HepG2 (cell line): ENCODE results near the gene DAG1. TPM values are rescaled to one million over a fixed set of nuclear protein-coding genes. Genes with fewer than 3 reads are reported as not detected.

Experiments used
- CREB3 ChIP-seq: sonication (generic); formaldehyde crosslinking; IDR thresholded peaks from 2 replicates; pipeline ENCODE4 v1.5.0; 2020; ENCODE audit warnings: missing genetic modification reagents
- FOXO4 ChIP-seq: sonication (generic); formaldehyde crosslinking; conservative IDR thresholded peaks from 2 replicates; pipeline ENCODE4 v1.8.1; 2023; ENCODE audit warnings: missing genetic modification reagents
- KLF9 ChIP-seq: IDR thresholded peaks from 2 replicates; pipeline ENCODE4 v1.6.1; 2016; ENCODE audit warnings: low read depth
- MTF2 ChIP-seq: sonication (generic); formaldehyde crosslinking; IDR thresholded peaks from 2 replicates; pipeline ENCODE4 v1.5.0; 2020; ENCODE audit warnings: missing genetic modification reagents, borderline replicate concordance
- MYNN ChIP-seq: sonication (generic); formaldehyde crosslinking; IDR thresholded peaks from 2 replicates; pipeline ENCODE4 v1.4.0; 2020; ENCODE audit warnings: mild to moderate bottlenecking, low read depth, missing genetic modification reagents
- NFKB2 ChIP-seq: sonication (generic); formaldehyde crosslinking; IDR thresholded peaks from 2 replicates; pipeline ENCODE4 v1.4.0; 2020; ENCODE audit warnings: missing genetic modification reagents, borderline replicate concordance
- ONECUT2 ChIP-seq: sonication (generic); formaldehyde crosslinking; IDR thresholded peaks from 2 replicates; pipeline ENCODE4 v1.4.0; 2020; ENCODE audit warnings: missing genetic modification reagents
- PAF1 ChIP-seq: IDR thresholded peaks from 2 replicates; pipeline ENCODE4 v1.6.1; 2016; ENCODE audit warnings: missing genetic modification reagents, missing compliant biosample characterization
- PHF8 ChIP-seq: sonication (generic); formaldehyde crosslinking; IDR thresholded peaks from 2 replicates; pipeline ENCODE4 v1.5.0; 2020; ENCODE audit warnings: missing genetic modification reagents
- PRPF4 ChIP-seq: fragments of 200-400 bp; formaldehyde crosslinking; IDR thresholded peaks from 2 replicates; pipeline ENCODE4 v1.6.1; 2016; ENCODE audit warnings: low read length, low read depth; ENCODE audit not compliant: poor library complexity, severe bottlenecking
- RNF2 ChIP-seq: fragments of 450-650 bp; conservative IDR thresholded peaks from 2 replicates; pipeline ENCODE4 v1.6.1; 2016; ENCODE audit warnings: low read depth
- TAF15 ChIP-seq: fragments of 200-400 bp; formaldehyde crosslinking; IDR thresholded peaks from one replicate; pipeline ENCODE4 v1.6.1; 2018; ENCODE audit warnings: mild to moderate bottlenecking, low read depth, low read length; ENCODE audit not compliant: poor library complexity, severe bottlenecking
- TBX2 ChIP-seq: sonication (generic); formaldehyde crosslinking; IDR thresholded peaks from 2 replicates; pipeline ENCODE4 v1.5.0; 2020; ENCODE audit warnings: missing genetic modification reagents, mild to moderate bottlenecking, borderline replicate concordance
- TRAFD1 ChIP-seq: sonication (generic); formaldehyde crosslinking; IDR thresholded peaks from 2 replicates; pipeline ENCODE4 v1.5.1; 2020; ENCODE audit warnings: missing genetic modification reagents, mild to moderate bottlenecking, borderline replicate concordance
- ZBTB14 ChIP-seq: sonication (generic); formaldehyde crosslinking; IDR thresholded peaks from 2 replicates; pipeline ENCODE4 v1.4.0; 2020; ENCODE audit warnings: missing genetic modification reagents
- ZFP37 ChIP-seq: sonication (generic); formaldehyde crosslinking; IDR thresholded peaks from 2 replicates; pipeline ENCODE4 v1.4.0; 2020; ENCODE audit warnings: missing genetic modification reagents, borderline replicate concordance
- ZNF280D ChIP-seq: sonication (generic); formaldehyde crosslinking; IDR thresholded peaks from 2 replicates; pipeline ENCODE4 v1.5.1; 2020; ENCODE audit warnings: mild to moderate bottlenecking, missing genetic modification reagents
- ZNF331 ChIP-seq: sonication (generic); formaldehyde crosslinking; IDR thresholded peaks from 2 replicates; pipeline ENCODE4 v1.4.0; 2020; ENCODE audit warnings: missing genetic modification reagents
- ZNF550 ChIP-seq: sonication (generic); formaldehyde crosslinking; IDR thresholded peaks from 2 replicates; pipeline ENCODE4 v1.4.0; 2020; ENCODE audit warnings: mild to moderate bottlenecking, missing genetic modification reagents, borderline replicate concordance
- ZNF777 ChIP-seq: sonication (generic); formaldehyde crosslinking; IDR thresholded peaks from 2 replicates; pipeline ENCODE4 v1.4.0; 2020; ENCODE audit warnings: missing genetic modification reagents
- polyA plus RNA-seq, 8 experiments: library from polyadenylated mRNA; depleted of rRNA in 3 of 8; stranded (reverse) in 7 of 8; unstranded in 1 of 8; fragments of >200 nt; fragmentation: Illumina TruSeq in 4 of 8; extraction: Trizol in 4 of 8; gene quantifications; 2 replicates each; pipeline versions ENCODE4 v1.2.1 to v1.2.3, GENCODE V29; 2011 to 2016; ENCODE audit warnings: low read depth in 4 of 8, missing spikeins in 1 of 8, mixed read lengths in 1 of 8; ENCODE audit not compliant: insufficient read depth in 1 of 8
- total RNA-seq, 5 experiments: library from RNA; depleted of rRNA; stranded (reverse); fragments of >200 nt; fragmentation: Illumina TruSeq; extraction: Trizol; gene quantifications; 2 replicates each; pipeline ENCODE4 v1.2.3, GENCODE V29; 2016; ENCODE audit warnings: low read depth in 1 of 5

Gene DAG1
- total and polyA plus RNA-seq, 2 of the 13 experiments (the other 11 are each of a cell fraction or from before 2014, with no cell fraction given), result 47.3 to 50.4 TPM

- TF ChIP-seq ZNF280D (CRISPR knock-in tag) (no peak), ZNF331 (no peak), PHF8 (CRISPR knock-in tag) (peak; percentile 78), TRAFD1 (CRISPR knock-in tag) (0 out of 2 replicates have a peak, but pooled peaks have one; percentile 16), PRPF4 (no peak), RNF2 (0 out of 2 replicates have a peak, but pooled peaks have one; percentile 64), NFKB2 (CRISPR knock-in tag) (no peak), MYNN (CRISPR knock-in tag) (no peak), FOXO4 (CRISPR knock-in tag) (no peak), PAF1 (CRISPR knock-in tag) (no peak), ZNF550 (0 out of 2 replicates have a peak, but pooled peaks have one; percentile 75), CREB3 (CRISPR knock-in tag) (no peak), ZFP37 (CRISPR knock-in tag) (0 out of 2 replicates have a peak, but pooled peaks have one; percentile 28), TBX2 (CRISPR knock-in tag) (peak; percentile 47; the same call in 1 of the 2 replicates), MTF2 (CRISPR knock-in tag) (no peak), ZBTB14 (CRISPR knock-in tag) (peak; percentile 98), ZNF777 (no peak; the same call in none of the 2 replicates), ONECUT2 (CRISPR knock-in tag) (no peak), TAF15 (no peak), KLF9 (CRISPR knock-in tag) (0 out of 2 replicates have a peak, but pooled peaks have one; percentile 54)
Measured at GRCh38 chr3:49553692-49554632, 83.9 kb downstream of the DAG1 start, which contains the start of gene BSN (continued).
